Renal cortical epithelial cell (primary cell): ENCODE measurements around the gene TM6SF1. TPM values are rescaled to one million over a fixed set of nuclear protein-coding genes. Genes with fewer than 3 reads are reported as not detected.
"Not testable (repeated sequence)": the region's sequence is repeated elsewhere in the genome, so short reads cannot be mapped to it uniquely, and the experiment has no call there.

ENCODE experiments used
- DNase-seq: peaks from one replicate; pipeline ENCODE4 v3.0.0-alpha.2; 2011; ENCODE audit warnings: low read depth
- total RNA-seq: library from RNA; depleted of rRNA; stranded (reverse); fragments of >200 nt; gene quantifications from 2 replicates; pipeline ENCODE4 v1.2.3, GENCODE V29; 2014

The TM6SF1 gene
- total RNA-seq, 1 donor from 2014 or later = not detected

DNA sequence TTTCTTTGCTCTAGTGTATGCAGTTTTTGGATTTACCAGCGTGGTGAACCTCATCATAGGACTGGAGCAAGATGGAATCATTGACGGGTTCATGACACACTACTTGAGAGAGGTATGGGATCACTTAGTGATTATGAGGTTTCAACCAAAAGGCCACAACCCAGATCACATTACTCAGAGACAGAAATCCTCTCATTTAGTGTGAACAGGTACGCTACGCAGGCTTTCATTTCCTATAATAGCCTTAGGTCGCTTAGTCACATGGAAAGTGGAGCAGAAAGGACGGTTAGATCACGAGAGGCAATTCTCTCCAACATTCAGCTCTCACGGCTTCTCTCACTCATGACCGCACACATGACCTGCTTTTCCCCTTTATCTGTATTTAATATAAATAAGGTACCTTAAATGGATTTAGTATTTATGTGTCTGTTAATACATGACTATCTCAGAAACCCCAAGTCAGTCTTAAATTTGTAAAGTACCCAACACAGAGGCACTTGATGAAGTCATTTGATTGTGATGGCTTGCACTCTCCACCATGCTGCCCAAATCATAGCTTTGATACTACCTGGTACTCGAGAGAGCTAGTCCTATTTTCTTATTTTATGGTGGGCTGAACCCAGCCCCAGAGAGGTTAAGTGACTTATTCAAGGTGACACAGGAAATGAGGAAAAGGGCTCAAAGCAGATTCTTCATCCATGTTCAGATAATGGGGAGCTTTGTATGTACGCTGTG lies 8.6 kb downstream of the TM6SF1 start:
- DNase-seq = peak; percentile 12

DNA sequence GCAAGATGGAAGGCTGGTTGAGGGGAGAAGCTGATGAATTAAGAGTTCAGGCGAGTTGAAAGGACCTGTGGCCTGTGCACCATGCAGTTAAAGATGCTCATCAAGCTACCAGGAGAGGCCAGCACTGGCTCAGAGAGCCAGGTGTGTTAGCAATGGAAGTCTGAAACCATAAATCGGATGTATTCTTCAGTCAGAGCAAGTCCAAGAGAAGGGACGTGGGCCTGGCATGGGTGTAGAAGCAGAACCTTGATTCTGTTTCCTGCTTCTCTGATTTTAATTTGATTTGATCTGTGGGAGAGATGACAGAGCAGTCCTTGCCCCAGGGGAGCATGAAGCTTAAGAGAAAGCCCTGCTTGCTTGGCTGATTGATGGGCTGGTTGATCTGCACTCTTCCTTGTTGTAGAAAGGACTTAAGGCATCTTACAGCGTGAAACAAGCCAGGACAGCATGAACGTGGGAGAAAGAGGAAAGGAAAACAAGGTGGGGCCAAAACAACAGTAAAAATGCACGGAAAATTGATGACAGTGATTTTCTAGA lies 10.9 kb downstream of the TM6SF1 start:
- no peak for DNase-seq

DNA sequence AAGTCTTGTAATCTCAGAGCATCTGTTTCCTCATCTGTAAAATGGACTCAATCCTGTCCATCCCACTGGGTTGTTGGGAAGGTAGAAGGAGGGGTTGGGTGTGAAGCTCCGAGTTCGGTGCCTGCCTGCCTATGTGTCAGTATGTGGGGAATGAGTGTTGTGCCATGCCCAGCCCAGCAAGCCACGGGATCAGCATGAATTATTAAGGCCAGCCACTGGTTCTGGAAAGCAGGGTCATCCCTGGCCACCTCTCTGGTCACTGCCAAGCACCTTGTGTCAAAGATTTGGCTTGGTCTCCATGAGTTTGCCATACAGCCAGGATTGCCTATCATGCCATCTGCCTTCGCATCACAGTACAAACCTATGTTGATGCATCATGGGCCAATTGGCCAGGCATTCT lies 11.5 kb downstream of the TM6SF1 start:
- no peak for DNase-seq

DNA sequence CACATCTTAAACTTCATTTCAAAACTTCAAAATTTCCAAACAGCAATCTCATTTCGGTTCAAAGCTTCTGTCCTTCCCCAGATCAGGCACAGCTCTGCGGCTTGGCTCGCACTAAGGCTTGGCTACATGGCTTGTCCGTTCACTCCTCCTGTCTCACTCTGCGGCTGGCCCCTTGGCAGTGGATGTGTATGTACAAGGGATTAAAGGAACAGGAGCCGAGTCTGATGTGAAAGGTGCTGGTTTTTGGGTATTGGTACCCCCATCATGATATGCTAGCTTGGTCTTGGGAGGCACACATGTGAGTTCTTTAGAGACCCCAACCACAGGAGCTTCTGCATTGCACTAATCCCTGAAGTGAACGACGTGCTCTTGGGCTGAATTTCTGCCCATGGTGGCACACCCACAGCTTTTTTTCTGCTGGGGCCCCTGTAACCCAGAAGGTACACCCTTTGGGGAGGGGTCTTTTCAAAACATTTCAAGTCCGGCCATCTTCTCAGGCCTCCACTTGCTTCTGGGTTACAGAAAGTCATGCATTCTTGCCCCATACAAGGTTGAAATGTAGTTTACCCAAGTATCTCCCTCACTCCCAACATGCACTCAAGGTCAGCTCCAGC lies 12.6 kb downstream of the TM6SF1 start:
- DNase-seq = no peak

DNA sequence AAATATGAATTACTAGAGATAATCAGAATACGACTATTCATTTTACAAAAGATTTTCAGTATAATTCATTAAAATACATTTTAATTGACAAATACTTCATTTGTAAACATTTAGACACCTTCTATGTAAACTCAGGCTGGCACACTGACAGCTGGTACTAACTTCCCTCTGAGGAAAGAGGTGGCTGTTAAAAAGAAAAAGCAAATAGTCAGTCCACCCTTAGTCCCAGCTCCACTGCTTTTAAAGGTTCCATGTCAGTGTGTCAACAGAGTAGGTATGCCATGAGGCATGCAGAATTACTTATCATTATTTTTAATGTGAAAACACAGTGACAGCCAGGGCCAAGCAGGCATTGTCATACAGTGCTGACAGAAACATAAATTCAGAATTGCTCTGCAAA lies 16.1 kb downstream of the TM6SF1 start:
- no peak for DNase-seq

DNA sequence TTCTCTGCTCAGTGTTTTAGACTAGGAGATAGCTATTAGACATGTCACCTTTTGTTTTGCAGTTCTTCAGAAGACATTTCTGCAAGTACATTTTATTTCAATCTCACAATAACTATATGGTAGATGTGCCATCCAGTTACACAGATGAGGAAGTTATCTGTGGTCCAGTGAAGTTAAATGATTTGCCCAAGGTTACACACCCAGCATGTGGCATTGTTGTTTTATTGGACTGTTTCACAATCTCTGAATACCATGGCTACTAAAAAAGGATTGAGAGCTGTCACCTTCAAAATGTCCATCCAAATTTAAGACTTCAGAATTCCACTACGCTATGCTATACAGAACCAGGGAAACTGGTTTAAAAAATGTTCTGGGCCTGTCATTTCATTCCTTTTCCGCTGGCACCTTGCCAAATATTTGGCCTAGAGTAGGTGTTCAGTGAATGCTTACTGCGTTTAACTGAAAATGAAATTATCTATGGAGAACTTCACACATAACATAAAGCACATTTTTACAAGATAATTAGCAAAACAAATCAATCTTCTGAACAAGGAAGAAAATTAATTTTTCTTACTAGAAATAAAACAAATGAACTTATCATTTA lies 20.2 kb downstream of the TM6SF1 start:
- peak; percentile 38 for DNase-seq

DNA sequence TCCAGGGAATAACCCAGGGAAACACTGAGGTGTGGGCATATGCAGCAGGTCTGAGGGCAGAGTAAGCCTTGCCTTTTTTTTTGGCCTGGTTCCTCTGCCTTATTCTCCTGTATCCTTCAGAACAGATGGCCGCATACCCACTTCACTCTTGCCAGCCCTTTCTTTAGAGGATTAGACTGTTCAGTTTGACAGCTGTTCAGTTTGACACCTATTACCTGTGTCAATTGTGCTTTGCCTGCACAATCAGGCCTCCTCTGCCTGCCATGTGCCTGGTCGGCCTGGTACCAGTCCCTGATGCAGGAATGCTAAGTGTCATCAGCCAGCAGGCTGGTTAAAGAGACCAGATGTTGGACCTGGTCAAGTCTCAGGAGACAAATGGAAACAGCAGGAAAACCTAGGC lies 22.3 kb downstream of the TM6SF1 start:
- no peak for DNase-seq

DNA sequence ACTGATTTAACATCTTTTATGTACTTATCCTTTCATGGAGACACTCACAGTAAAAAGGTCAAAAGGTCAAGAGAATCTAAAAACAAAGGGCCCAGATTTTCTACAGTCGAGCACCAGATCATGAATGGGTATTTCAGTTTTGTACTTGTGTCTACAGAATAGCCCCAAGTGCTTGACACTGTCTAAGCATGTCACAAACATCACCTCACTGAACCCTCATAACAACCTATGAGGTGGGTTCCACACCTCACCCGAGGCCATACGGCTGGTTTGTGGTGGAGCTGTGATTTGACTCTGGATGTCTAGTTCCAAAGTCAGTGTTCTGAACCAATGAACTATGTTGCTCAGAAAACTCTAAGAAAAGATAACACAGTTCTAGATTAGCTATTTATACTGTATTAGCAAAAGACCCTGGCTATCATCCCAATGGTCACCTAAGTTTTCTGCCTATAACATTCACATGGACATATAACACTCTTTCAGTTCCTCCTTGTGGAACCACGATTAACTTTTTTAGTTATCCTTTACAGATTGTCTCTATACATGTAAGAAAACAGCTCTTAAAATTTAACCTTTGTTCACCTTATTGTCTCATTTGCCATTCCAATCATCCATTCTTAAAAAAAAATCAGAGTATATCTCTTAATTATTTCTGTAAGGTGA lies 25.5 kb downstream of the TM6SF1 start:
- DNase-seq = no peak

DNA sequence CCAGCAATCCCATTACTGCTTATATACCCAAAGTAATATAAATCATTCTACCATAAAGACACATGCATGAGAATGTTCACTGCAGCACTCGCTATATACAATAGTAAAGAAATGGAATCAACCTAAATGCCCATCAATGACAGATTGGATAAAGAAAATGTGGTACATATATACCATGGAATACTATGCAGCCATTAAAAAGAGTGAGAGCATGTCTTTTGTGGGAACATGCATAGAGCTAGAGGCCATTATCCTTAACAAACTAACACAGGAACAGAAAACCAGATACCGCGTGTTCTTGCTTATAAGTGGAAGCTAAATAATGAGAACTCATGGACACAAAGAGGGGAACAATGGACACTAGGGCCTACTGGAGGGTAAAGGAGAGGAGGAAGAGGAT lies 34.7 kb downstream of the TM6SF1 start:
- not testable (repeated sequence) for DNase-seq

DNA sequence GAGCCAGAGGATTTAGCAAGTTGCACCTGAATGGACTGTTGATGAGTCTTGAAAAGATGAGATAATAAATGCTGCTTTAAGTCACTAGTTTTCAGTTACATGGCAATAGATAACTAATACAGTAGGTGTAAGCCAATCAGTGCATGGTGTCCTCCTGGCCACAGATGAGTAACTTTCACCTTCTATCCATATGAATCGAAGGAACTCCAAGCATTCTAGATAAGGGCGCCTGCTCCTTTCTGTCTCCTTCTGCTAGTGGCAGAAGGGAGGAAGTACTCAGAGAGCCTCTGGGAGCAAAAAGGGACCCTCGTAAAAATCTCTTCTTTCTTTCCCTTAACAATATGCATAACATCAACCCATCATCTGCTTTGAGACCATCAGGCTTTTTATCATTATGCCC lies 37.3 kb downstream of the TM6SF1 start:
- no peak for DNase-seq

DNA sequence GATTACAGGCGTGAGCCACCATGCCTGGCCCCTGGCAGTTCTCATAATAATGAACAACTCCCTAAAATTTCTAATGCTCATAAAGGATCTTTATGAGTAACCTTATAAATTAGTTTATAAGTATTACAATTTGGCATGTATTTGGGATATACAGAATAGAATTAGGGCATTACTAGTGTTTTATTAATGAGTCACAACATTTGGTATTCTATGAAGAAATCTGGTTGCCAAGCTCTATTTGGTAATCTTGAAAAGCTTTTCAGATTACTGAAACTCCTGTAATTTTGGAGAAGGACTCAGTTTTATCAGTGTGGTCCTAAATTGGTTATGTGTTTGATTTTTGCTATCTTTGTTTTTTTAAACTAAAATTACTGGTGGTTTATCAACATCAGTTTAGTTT lies 45.8 kb downstream of the TM6SF1 start:
- DNase-seq = no peak

DNA sequence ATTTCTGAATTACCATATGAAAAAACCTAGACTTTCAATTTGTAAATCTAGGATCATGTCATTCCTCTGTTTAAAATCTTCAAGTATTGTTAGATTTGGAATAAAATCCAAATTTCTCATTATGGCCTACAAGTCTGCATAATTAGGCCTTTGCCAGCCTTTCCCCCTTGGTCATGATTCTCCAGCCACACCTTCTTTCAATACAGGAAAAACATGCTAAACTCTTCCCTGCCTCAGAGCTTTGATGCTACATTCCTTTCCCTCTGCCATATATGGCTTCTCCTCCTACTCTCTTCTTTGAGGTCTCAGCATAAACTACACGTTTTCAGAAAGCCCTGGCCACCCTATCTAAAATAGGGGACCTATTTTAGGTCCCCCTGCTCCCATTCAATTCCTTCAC lies 48.5 kb downstream of the TM6SF1 start:
- no peak for DNase-seq

DNA sequence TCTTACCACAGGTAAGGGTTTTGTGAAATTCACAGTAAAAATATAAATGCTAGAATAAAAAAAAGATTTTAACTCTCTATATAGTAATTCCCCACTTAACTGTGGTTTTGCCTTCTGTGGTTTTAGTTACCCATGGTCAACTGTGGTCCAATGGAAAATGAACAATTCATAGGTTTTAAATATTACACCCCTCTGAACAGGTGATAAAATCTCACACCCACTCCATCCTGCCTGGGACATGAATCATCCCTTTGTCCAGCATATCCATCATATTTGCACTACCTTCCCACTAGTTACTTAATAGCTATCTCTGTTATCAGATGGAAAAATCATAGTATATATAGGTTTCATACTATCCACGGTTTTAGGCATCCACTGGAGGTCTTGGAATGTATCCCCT lies 50.9 kb downstream of the TM6SF1 start:
- DNase-seq = peak; percentile 30

DNA sequence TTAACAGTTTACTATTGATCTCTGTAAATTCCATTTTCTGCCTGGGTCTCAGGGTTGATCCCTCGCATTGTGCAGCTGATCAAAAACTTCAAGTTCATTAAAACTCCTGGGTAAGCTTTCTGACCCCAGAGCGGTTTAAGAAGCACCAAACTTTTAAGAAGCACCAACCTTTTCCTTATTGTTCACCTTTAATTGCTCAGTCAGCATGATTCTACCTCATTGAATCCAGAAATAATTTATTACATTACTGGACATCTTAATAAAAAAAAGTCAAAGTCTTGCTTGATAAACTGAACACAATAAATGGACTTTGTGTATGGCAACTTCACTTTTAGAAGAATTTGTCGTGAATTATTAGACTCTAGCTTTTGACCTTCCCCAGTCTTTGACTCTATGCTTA lies 53.3 kb downstream of the TM6SF1 start:
- no peak for DNase-seq

DNA sequence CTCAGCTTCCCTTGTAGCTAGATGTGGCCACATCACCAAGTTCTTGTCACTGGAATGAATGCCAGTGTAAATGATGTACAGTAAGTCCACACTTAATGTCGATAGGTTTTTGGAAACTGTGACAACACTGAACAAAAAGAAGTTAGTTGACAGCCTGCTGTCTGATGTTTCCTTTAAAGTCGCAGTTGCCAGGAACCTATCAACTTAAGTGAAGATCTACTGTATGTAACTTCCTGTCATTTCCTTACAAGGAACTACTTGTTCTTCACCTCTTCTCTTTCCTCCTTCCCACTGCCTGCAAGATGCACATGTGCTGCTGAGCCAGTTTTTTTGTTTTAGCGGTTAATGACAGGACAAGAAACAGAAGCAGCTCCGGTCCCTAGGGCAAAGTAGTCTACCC lies 55.6 kb downstream of the TM6SF1 start:
- DNase-seq = no peak

DNA sequence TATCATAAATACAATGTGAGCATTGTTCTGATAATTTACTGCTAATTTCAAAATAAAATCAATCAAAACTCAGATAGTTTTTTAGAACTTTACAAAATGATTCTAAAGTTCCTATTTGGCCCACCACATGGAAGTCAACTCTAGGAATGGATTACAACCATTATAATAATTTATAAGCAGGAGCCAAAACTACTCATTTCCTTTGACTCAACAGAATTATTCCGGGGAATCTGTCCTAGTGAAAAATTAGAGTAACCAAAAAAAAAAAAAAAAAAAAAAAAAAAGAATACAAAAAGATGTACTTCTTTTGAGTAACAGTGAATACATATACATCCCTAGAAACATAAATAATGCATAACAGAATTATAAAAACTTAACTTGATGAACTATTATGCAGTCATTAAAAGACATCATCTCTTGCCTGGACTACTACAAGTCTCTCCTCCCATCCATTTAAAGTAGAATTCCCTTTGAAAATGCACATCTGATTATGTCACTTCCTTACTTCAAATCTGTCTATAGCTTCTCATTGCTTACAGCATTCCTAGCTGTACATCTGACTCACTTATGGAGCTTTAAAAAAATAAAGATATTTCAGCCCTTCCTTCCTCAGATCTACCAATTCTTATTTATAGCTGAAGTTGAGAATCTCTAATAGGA lies 56.8 kb downstream of the TM6SF1 start:
- DNase-seq = no peak

DNA sequence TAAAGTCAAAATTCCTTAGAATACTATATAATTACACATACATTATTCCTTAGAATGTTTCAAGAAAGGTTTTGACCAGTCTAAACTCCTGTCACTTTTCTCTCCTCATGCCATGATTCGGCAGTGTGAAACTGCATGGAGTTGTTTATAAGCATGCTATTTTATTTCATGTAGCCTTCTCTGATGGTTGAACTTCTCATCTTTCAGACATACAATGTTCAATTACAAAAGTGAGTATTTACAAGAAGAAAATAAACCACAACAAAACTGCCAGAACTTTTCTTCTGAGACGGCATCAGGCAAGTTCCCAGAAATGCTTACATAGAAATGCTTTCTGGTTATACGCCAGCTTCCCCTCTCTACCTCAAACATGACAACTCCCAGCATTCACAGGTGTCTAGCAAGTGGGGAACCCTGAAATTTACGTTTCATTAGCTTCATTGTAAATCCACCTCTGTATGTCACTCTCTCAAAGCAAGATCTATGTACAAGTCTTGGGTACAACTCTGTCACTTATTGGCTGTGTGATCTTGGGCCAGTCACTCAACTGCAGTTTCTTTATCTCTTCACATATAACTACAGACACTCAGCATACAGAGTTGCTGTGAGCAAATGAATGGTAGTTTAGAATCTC lies 57.4 kb downstream of the TM6SF1 start:
- DNase-seq = no peak

DNA sequence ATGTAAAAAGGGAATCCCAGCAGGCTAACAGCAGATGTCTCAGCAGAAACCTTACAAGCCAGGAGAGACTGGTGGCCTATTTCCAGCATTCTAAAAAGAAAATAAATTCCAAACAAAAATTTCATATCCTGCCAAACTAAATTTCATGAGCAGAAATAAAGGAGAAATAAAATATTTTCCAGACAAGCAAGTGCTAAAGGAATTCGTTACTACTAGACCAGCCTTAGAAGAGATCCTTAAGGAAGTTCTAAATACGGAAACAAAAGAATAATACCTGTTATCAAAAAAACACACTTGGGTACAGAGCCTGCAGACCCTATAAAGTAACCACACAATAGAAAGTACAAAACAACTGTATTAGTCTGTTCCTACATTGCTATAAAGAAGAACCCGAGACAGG lies 58.8 kb downstream of the TM6SF1 start:
- DNase-seq = no peak

DNA sequence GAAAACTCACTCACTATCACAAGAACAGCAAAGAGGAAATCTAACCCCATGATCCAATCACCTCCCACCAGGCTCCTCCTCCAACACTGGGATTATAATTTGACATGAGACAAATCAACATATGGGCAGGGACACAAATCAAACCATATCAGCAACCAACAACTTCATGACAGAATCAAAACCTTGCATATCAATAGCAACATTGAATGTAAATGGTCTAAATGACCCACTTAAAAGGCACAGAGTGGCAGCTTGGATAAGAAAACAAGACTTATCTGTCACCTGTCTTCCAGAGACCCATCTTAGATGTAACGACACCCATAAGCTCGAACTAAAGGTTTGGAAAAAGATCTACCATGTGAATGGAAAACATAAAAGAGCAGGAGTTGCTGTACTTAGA lies 59.4 kb downstream of the TM6SF1 start:
- no peak for DNase-seq

DNA sequence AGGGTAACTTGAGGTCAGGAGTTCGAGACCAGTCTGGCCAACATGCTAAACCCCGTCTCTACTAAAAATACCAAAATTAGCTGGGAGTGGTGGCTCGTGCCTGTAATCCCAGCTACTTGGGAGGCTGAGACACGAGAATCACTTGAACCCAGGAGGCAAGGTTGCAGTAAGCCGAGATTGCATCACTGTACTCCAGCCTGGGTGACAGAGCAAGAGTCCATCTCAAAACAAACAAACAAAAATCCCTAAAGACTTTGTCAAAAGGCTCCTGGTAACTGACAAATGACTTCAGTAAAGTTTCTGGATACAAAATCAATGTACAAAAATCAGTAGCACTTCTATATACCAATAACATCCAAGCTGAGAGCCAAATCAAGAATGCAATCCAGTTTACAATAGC lies 62.1 kb downstream of the TM6SF1 start:
- not testable (repeated sequence) for DNase-seq

DNA sequence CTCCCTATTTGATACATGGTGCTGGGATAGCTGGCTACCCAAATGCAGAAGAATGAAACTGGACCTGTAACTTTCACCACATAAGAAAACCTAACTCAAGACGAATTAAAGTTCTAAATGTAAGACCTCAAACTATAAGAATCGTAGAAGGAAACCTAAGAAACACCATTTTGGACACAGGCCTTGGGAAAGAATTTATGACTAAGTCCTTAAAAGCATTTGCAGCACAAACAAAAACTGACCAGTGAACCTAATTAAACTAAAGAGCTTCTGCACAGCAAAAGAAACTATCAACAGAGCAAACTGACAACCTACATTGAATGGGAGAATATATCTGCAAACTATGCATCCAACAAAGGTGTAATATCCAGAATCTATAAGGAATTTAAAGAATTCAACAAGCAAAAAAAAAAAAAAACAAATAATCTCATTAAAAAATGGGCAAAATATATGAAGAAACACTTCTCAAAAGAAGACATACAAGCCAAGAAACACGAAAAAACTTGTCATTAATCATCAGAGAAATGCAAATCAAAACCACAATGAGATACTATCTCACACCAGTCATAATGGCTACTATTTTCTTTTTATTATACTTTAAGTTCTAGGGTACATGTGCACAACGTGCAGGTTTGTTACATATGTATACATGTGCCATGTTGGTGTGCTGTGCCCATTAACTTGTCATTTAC lies 63.2 kb downstream of the TM6SF1 start:
- DNase-seq = peak; percentile 7
